ENCODE data around the gene ARID4B. TPM values are rescaled to one million over a fixed set of nuclear protein-coding genes. Genes with fewer than 3 reads are reported as not detected.

ARID4B gene
- total RNA-seq, 1 experiment from 2014 or later, result 34.0 TPM

DNA sequence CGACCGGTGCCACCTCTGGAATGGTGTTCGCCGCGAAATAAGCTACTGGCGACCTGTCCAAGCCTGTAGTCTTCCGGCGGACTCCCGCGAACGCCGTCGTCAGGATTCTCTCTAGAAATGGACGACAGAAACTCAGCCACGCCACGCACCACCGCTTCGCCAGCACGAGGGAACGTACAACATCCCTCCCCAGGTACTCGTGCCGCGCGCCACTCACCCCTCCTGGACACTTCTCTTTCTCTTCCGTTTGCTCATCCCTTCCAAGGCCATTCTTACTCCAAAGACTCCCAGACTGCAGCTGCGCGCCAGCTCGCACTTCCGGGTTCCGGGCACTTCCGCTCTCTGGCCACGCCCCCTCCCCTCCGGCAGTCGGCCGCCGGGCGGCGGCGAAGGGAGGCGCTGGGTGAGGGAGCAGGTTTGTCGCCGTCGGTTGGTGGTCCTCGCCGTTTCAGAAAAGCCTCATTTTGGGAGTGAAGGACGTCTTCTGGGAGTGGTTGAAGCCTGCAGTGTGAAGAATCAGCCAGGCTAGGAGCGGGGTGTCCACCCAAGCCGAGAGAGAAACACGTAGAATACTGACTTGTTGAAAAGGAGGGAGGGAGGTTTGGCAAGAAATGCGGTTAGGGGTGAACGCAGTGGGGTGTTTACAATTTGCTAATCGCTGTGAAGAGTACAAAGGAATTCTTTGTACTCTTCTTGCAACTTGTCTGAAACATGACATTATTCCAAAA is 166.9 kb downstream of the ARID4B start, which contains the start of gene RBM34:
Gene RBM34 (minus strand): TSS at position 294 of the 728 bp plus-strand sequence. CDS start 24 bp downstream, at position 270.
- Histone ChIP-seq H3K4me1 (ENCODE audit: insufficient read depth, low read length) (no peaks in the 10 kb centered on the region), H3T11ph (ENCODE audit: low read length) (no peak within 1 kb of the TSS), H3K79me1 (ENCODE audit: insufficient read depth, low read depth, low read length, poor library complexity, severe bottlenecking) (no peaks in the 10 kb centered on the region), H4K91ac (ENCODE audit: insufficient read length, low read depth, low read length) (no peak within 1 kb of the TSS), H2BK20ac (ENCODE audit: low read depth, low read length, poor library complexity, severe bottlenecking) (no peak within 1 kb of the TSS), H3K9me3 (ENCODE audit: control insufficient read depth, low read depth, low read length) (no peaks in the 10 kb centered on the region), H2BK12ac (ENCODE audit: insufficient read length, low read depth, low read length) (no peak within 1 kb of the TSS), H2AK5ac (ENCODE audit: insufficient read length, low read length) (no peak within 1 kb of the TSS), H3K9ac (ENCODE audit: extremely low read depth, insufficient read length, low read length) (peak within 1 kb of the TSS; percentile 96), H3K14ac (ENCODE audit: insufficient read depth, low read length) (peak within 1 kb of the TSS; percentile 85), H2AFZ (ENCODE audit: low read length) (peak within 1 kb of the TSS; percentile 91), H3K23ac (ENCODE audit: insufficient read length, low read depth, low read length) (no peak within 1 kb of the TSS), H3K23me2 (ENCODE audit: insufficient read length, low read depth, low read length, poor library complexity, severe bottlenecking) (peaks cover 8% of the 10 kb centered on the region), H4K20me1 (ENCODE audit: control insufficient read depth, insufficient read depth, insufficient read length) (no peaks in the 10 kb centered on the region), H3K4me2 (ENCODE audit: insufficient read depth, insufficient read length, low read length) (peak within 1 kb of the TSS; percentile 65), H3K27me3 (ENCODE audit: insufficient read depth, low read length) (no peaks in the 10 kb centered on the region), H3K18ac (ENCODE audit: insufficient read length, low read depth, low read length) (peak within 1 kb of the TSS; percentile 72), H4K5ac (ENCODE audit: insufficient read length, low read depth, low read length) (no peak within 1 kb of the TSS), H4K8ac (replicated peaks; ENCODE audit: insufficient read length, low read depth, low read length) (no peak within 1 kb of the TSS), H3K79me2 (ENCODE audit: insufficient read depth, low read length) (no peaks in the 10 kb centered on the region; the same call in 1 of the 2 replicates), H2BK15ac (ENCODE audit: low read depth, low read length) (no peak within 1 kb of the TSS; the same call in 1 of the 2 replicates), H2BK5ac (ENCODE audit: insufficient read length, low read length) (no peak within 1 kb of the TSS), H3K56ac (ENCODE audit: insufficient read length, low read depth, low read length) (no peak within 1 kb of the TSS), H3K4ac (ENCODE audit: low read depth, low read length) (no peak within 1 kb of the TSS), H3K27ac (ENCODE audit: insufficient read length, low read depth, low read length) (peak within 1 kb of the TSS; percentile 57), H2BK120ac (ENCODE audit: low read depth, low read length, poor library complexity, severe bottlenecking) (no peak within 1 kb of the TSS)
- Mint-ChIP-seq H3K4me3 (peak within 1 kb of the TSS; percentile 99), H3K27ac (peak within 1 kb of the TSS; percentile 96 to 100 (median 99)), H3K4me1 (peaks cover 6 to 13% of the 10 kb centered on the region in 2 experiments), H3K9me3 (no peaks in the 10 kb centered on the region), H3K36me3 (ENCODE audit: insufficient read depth in 1 of 3, low read depth in 3 of 3) (peaks cover 6 to 16% (median 9%) of the 10 kb centered on the region in 3 experiments; a peak in 5 of 7 replicates), H3K27me3 (ENCODE audit: low read depth) (no peaks in the 10 kb centered on the region; the same call in none of the 2 replicates)
- TF ChIP-seq, protein P1, sequence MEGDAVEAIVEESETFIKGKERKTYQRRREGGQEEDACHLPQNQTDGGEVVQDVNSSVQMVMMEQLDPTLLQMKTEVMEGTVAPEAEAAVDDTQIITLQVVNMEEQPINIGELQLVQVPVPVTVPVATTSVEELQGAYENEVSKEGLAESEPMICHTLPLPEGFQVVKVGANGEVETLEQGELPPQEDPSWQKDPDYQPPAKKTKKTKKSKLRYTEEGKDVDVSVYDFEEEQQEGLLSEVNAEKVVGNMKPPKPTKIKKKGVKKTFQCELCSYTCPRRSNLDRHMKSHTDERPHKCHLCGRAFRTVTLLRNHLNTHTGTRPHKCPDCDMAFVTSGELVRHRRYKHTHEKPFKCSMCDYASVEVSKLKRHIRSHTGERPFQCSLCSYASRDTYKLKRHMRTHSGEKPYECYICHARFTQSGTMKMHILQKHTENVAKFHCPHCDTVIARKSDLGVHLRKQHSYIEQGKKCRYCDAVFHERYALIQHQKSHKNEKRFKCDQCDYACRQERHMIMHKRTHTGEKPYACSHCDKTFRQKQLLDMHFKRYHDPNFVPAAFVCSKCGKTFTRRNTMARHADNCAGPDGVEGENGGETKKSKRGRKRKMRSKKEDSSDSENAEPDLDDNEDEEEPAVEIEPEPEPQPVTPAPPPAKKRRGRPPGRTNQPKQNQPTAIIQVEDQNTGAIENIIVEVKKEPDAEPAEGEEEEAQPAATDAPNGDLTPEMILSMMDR (conservative IDR thresholded peaks at IDR 0.05), result 0 out of 3 replicates have a peak, but pooled peaks have one; percentile 13
- peak; percentile 93 for DNase-seq
- no CpG with 5 or more reads among the region's 52 CpGs for WGBS (ENCODE audit: extremely low coverage, insufficient read length, low lambda C conversion rate)

Measured in H9 (cell line).